ENCODE results near the gene ARMC5.
"Not testable (repeated sequence)": the region's sequence is repeated elsewhere in the genome, so short reads cannot be mapped to it uniquely, and the experiment has no call there.

Gene ARMC5

GRCh38 chr16:31458844-31459686 is at the start of gene ARMC5:
ARMC5 (plus strand) TSS chr16:31459501; CDS start chr16:31459525, 24 bp downstream.
- peak; percentile 93 for DNase-seq

- no peak for DNase-seq
Measured at GRCh38 chr16:31410082-31410481, 49.2 kb upstream of the ARMC5 start.

- DNase-seq: no peak
Measured at GRCh38 chr16:31411024-31411844, 48.1 kb upstream of the ARMC5 start.

GRCh38 chr16:31412750-31413149 is 46.6 kb upstream of the ARMC5 start:
- no peak for DNase-seq

- DNase-seq: no peak
Measured at GRCh38 chr16:31413381-31413780, 45.9 kb upstream of the ARMC5 start.

GRCh38 chr16:31413943-31414342 is 45.4 kb upstream of the ARMC5 start:
- DNase-seq: no peak

GRCh38 chr16:31414706-31415105 is 44.6 kb upstream of the ARMC5 start:
- DNase-seq: no peak

- DNase-seq: no peak
Measured at GRCh38 chr16:31416371-31416770, 42.9 kb upstream of the ARMC5 start.

GRCh38 chr16:31417036-31417435 is 42.3 kb upstream of the ARMC5 start:
- DNase-seq: not testable (repeated sequence)

GRCh38 chr16:31417916-31418315 is 41.4 kb upstream of the ARMC5 start:
- DNase-seq: no peak

GRCh38 chr16:31420037-31420436 is 39.3 kb upstream of the ARMC5 start:
- DNase-seq: no peak

- no peak for DNase-seq
Measured at GRCh38 chr16:31421587-31421986, 37.7 kb upstream of the ARMC5 start.

- DNase-seq: no peak
Measured at GRCh38 chr16:31423241-31423640, 36.1 kb upstream of the ARMC5 start.

- no peak for DNase-seq
Measured at GRCh38 chr16:31423801-31424200, 35.5 kb upstream of the ARMC5 start.

GRCh38 chr16:31427441-31428278 is 31.6 kb upstream of the ARMC5 start:
- DNase-seq: no peak

GRCh38 chr16:31428279-31428597 is 31.1 kb upstream of the ARMC5 start, which contains the start of gene COX6A2:
COX6A2 (minus strand) TSS chr16:31428360; CDS start chr16:31428325, 35 bp downstream.
- no peak for DNase-seq

- no peak for DNase-seq
Measured at GRCh38 chr16:31428638-31429247, 30.6 kb upstream of the ARMC5 start.

- DNase-seq: no peak
Measured at GRCh38 chr16:31429314-31429713, 30.0 kb upstream of the ARMC5 start.

- no peak for DNase-seq
Measured at GRCh38 chr16:31429796-31430195, 29.5 kb upstream of the ARMC5 start.

GRCh38 chr16:31430380-31431052 is 28.8 kb upstream of the ARMC5 start:
- no peak for DNase-seq

- no peak for DNase-seq
Measured at GRCh38 chr16:31435341-31436220, 23.7 kb upstream of the ARMC5 start.

Data from SIG-M5 (cell line).